HepG2 (cell line): ENCODE data around the gene SEMA4A. TPM values are rescaled to one million over a fixed set of nuclear protein-coding genes. Genes with fewer than 3 reads are reported as not detected.

Source experiments
- ATAC-seq: fragments of 200-7000 bp; cut with Tn5 transposase; 3 replicates; pipeline ENCODE4 v1.9.1; 2020; ENCODE audit warnings: mild to moderate bottlenecking, moderate library complexity
- BruUV-seq: library from RNA; stranded (reverse); fragments of 400-500 nt; replicated peaks from 2 replicates; lab custom pipeline; 2021; lab: Mats Ljungman, UMichigan
- CTCF ChIA-PET: fragments of 300-600 bp; formaldehyde crosslinking; extraction: SDS; loops from one replicate; lab custom pipeline; 2021; ENCODE audit warnings: low total read pairs, inconsistent platforms, low intra/inter-chr PET ratio; lab: Yijun Ruan, JAX
- POLR2A ChIA-PET: fragments of 350-600 bp; sonication (Branson Sonifier 250); formaldehyde crosslinking; loops from one replicate; lab custom pipeline; 2020; ENCODE audit warnings: antibody characterized with exemption, inconsistent platforms; lab: Yijun Ruan, JAX
- DNase-seq: peaks from one replicate; pipeline ENCODE4 v3.0.0-alpha.2; 2015; ENCODE audit warnings: low spot score
- FAIRE-seq: peaks from 3 replicates; lab custom pipeline; 2011; peaks lifted over from hg19 to GRCh38; lab: Jason Lieb, UNC
- H2AFZ ChIP-seq: one replicate; pipeline ENCODE4 v1.6.1; 2011; ENCODE audit warnings: low read length, inconsistent platforms
- H3K27ac ChIP-seq: fragments of 300-600 bp; 3 replicates; pipeline ENCODE4 v1.8.0; 2011; ENCODE audit warnings: mixed run types, mild to moderate bottlenecking, mixed read lengths, low read length, inconsistent platforms; ENCODE audit not compliant: insufficient read depth; ENCODE audit errors: extremely low read length
- H3K27me3 ChIP-seq, 2 experiments: fragments of 200-600 bp in 1 of 2; 2 replicates in 1 of 2; 3 replicates in 1 of 2; pipeline versions ENCODE4 v1.6.0 to v1.8.0; 2011; ENCODE audit warnings: low read length in 2 of 2, mild to moderate bottlenecking in 2 of 2, moderate library complexity in 2 of 2, inconsistent platforms in 1 of 2; ENCODE audit not compliant: insufficient read depth in 2 of 2, control insufficient read depth in 1 of 2
- H3K36me3 ChIP-seq, 2 experiments: fragments of 200-600 bp in 1 of 2; replicated peaks in 1 of 2; 2 replicates in 1 of 2; 3 replicates in 1 of 2; pipeline versions ENCODE4 v1.5.1 to v1.8.0; 2011; ENCODE audit warnings: low read length in 2 of 2, inconsistent platforms in 1 of 2; ENCODE audit not compliant: insufficient read depth in 2 of 2, control insufficient read depth in 1 of 2
- H3K4me1 ChIP-seq: 2 replicates; pipeline ENCODE4 v1.5.1; 2012; ENCODE audit warnings: low read length, inconsistent platforms; ENCODE audit not compliant: insufficient read depth
- H3K4me2 ChIP-seq: 2 replicates; pipeline ENCODE4 v1.6.0; 2011; ENCODE audit warnings: low read depth, low read length, inconsistent platforms
- H3K4me3 ChIP-seq, 3 experiments: fragments of 200-600 bp in 1 of 3; sonication (generic), shearing (Covaris generic) in 1 of 3; replicated peaks in 1 of 3; 2 replicates each; pipeline ENCODE4 v1.5.1; 2011 to 2016; ENCODE audit warnings: low read length in 3 of 3, inconsistent platforms in 2 of 3, low read depth in 2 of 3, mild to moderate bottlenecking in 2 of 3, control low read depth in 1 of 3, mixed read lengths in 1 of 3; ENCODE audit not compliant: insufficient read depth in 1 of 3
- H3K79me2 ChIP-seq: one replicate; pipeline ENCODE4 v1.6.1; 2011; ENCODE audit warnings: low read length, inconsistent platforms; ENCODE audit not compliant: insufficient read depth
- H3K9ac ChIP-seq: 2 replicates; pipeline ENCODE4 v1.6.0; 2011; ENCODE audit warnings: mild to moderate bottlenecking, low read depth, low read length, inconsistent platforms; ENCODE audit not compliant: insufficient read depth
- H3K9me3 ChIP-seq: 2 replicates; pipeline ENCODE4 v1.5.1; 2012; ENCODE audit warnings: mild to moderate bottlenecking, low read length
- H4K20me1 ChIP-seq: 2 replicates; pipeline ENCODE4 v1.6.0; 2011; ENCODE audit warnings: inconsistent platforms, mild to moderate bottlenecking, low read length, moderate library complexity; ENCODE audit not compliant: insufficient read depth
- BORCS8-MEF2B ChIP-seq: sonication (generic); formaldehyde crosslinking; IDR thresholded peaks from 2 replicates; pipeline ENCODE4 v1.8.0; 2022; ENCODE audit warnings: mild to moderate bottlenecking, missing genetic modification reagents
- EP300 ChIP-seq, 3 experiments: sonication (generic) in 1 of 3; formaldehyde crosslinking in 1 of 3; IDR thresholded peaks; 2 replicates each; pipeline versions ENCODE4 v1.5.1 to v1.6.1; 2011 to 2020; ENCODE audit warnings: low read depth in 2 of 3, low read length in 2 of 3, borderline replicate concordance in 1 of 3, improper control_type of control experiment in 1 of 3, mild to moderate bottlenecking in 1 of 3, missing genetic modification reagents in 1 of 3, moderate library complexity in 1 of 3
- FOXC1 ChIP-seq: sonication (generic); formaldehyde crosslinking; IDR thresholded peaks from 2 replicates; pipeline ENCODE4 v1.8.0; 2022; ENCODE audit warnings: mild to moderate bottlenecking, missing genetic modification reagents, borderline replicate concordance
- GFI1 ChIP-seq: sonication (generic); formaldehyde crosslinking; IDR thresholded peaks from 2 replicates; pipeline ENCODE4 v1.5.0; 2020; ENCODE audit warnings: missing genetic modification reagents, mild to moderate bottlenecking, borderline replicate concordance
- RAD21 ChIP-seq: fragments of 450-650 bp; formaldehyde crosslinking; IDR thresholded peaks from 2 replicates; pipeline ENCODE4 v1.5.0; 2020; ENCODE audit warnings: mild to moderate bottlenecking
- SAFB2 ChIP-seq: sonication (generic); formaldehyde crosslinking; IDR thresholded peaks from 2 replicates; pipeline ENCODE4 v1.5.1; 2020; ENCODE audit warnings: missing genetic modification reagents, low read depth, mild to moderate bottlenecking, borderline replicate concordance
- ZNF564 ChIP-seq: sonication (generic); formaldehyde crosslinking; IDR thresholded peaks from 2 replicates; pipeline ENCODE4 v1.8.1; 2023; ENCODE audit warnings: mild to moderate bottlenecking, missing genetic modification reagents
- ZNF577 ChIP-seq: sonication (generic); formaldehyde crosslinking; IDR thresholded peaks from 2 replicates; pipeline ENCODE4 v1.4.0; 2020; ENCODE audit warnings: mild to moderate bottlenecking, low read depth, missing genetic modification reagents, borderline replicate concordance
- ZNF660 ChIP-seq: sonication (generic); formaldehyde crosslinking; IDR thresholded peaks from 2 replicates; pipeline ENCODE4 v1.5.1; 2020; ENCODE audit warnings: mild to moderate bottlenecking, low read depth, missing genetic modification reagents, borderline replicate concordance
- ZNF75D ChIP-seq: sonication (generic); formaldehyde crosslinking; IDR thresholded peaks from 2 replicates; pipeline ENCODE4 v1.8.1; 2023; ENCODE audit warnings: missing genetic modification reagents, mild to moderate bottlenecking, borderline replicate concordance
- ZNF800 ChIP-seq: sonication (generic); formaldehyde crosslinking; IDR thresholded peaks from 2 replicates; pipeline ENCODE4 v1.4.0; 2020; ENCODE audit warnings: missing genetic modification reagents
- WGBS: methylation state at CpG from one replicate; pipeline ENCODE4 v1.1.6; 2017; ENCODE audit warnings: low lambda C conversion rate; 5-methylcytosine and 5-hydroxymethylcytosine counted together
- in situ Hi-C: cut with HindIII; loops from 2 replicates; pipeline ENCODE4 v1.10.0; 2017; ENCODE audit warnings: low pct_unique_long_range_greater_than_20kb; ENCODE audit not compliant: extremely low pct_ligation_motif_present
- intact Hi-C: fragments of 100-400 bp; cut with micrococcal nuclease; formaldehyde crosslinking; loops from one replicate; pipeline ENCODE4 v1.10.0; 2022; ENCODE audit not compliant: unreplicated experiment
- polyA plus RNA-seq, 8 experiments: library from polyadenylated mRNA; depleted of rRNA in 3 of 8; stranded (reverse) in 7 of 8; unstranded in 1 of 8; fragments of >200 nt; fragmentation: Illumina TruSeq in 4 of 8; extraction: Trizol in 4 of 8; gene quantifications; 2 replicates each; pipeline versions ENCODE4 v1.2.1 to v1.2.3, GENCODE V29; 2011 to 2016; ENCODE audit warnings: low read depth in 4 of 8, missing spikeins in 1 of 8, mixed read lengths in 1 of 8; ENCODE audit not compliant: insufficient read depth in 1 of 8
- total RNA-seq, 5 experiments: library from RNA; depleted of rRNA; stranded (reverse); fragments of >200 nt; fragmentation: Illumina TruSeq; extraction: Trizol; gene quantifications; 2 replicates each; pipeline ENCODE4 v1.2.3, GENCODE V29; 2016; ENCODE audit warnings: low read depth in 1 of 5

Gene SEMA4A
- total and polyA plus RNA-seq, 2 of the 13 experiments (the other 11 are each of a cell fraction or from before 2014, with no cell fraction given) = 0.09 to 0.20 TPM

GRCh38 chr1:156204686-156205085, 51.3 kb downstream of the SEMA4A start:
- H3K4me1 ChIP-seq = no peaks in the 10 kb centered on the region
- no peak for ATAC-seq
- TF ChIP-seq BORCS8-MEF2B (CRISPR knock-in tag) = no peak
- no peak for TF ChIP-seq ZNF660 (CRISPR knock-in tag)
- TF ChIP-seq SAFB2 (CRISPR knock-in tag) = no peak
- no peak for TF ChIP-seq RAD21 (CRISPR knock-in tag)
- TF ChIP-seq ZNF564 = no peak
- TF ChIP-seq ZNF800 (CRISPR knock-in tag) = no peak
- no peak for TF ChIP-seq ZNF577 (CRISPR knock-in tag)
- TF ChIP-seq GFI1 = no peak
- no peak for TF ChIP-seq EP300 (IDR thresholded peaks at IDR 0.05; ENCODE audit: low read depth in 2 of 2, low read length in 2 of 2)
- TF ChIP-seq EP300 (CRISPR knock-in tag; IDR thresholded peaks at IDR 0.05; ENCODE audit: borderline replicate concordance) = no peak
- TF ChIP-seq ZNF75D = no peak
- TF ChIP-seq FOXC1 (CRISPR knock-in tag) = no peak
- TF ChIP-seq, all 625 proteins: peak for 0
- no peaks in the 10 kb centered on the region for H4K20me1 ChIP-seq
- no peak overlapping the region for H3K4me2 ChIP-seq
- no peak overlapping the region for H3K4me3 ChIP-seq
- H3K36me3 ChIP-seq = peaks cover 15 to 53% of the 10 kb centered on the region in 2 experiments
- no peaks in the 10 kb centered on the region for H3K79me2 ChIP-seq
- ChIA-PET POLR2A (no interaction called here), CTCF (no interaction called here)
- in situ Hi-C loops = no loop called here
- H3K27ac ChIP-seq = no peak overlapping the region
- 98% methylated on average over 3 of the region's 3 CpGs for WGBS
- FAIRE-seq = no peak
- DNase-seq = no peak
- intact Hi-C loops = loop anchor here (10.0 kb wide), 1 partner anchor 890 kb away; the partner anchor contains the start of gene ETV3L
- H3K27me3 ChIP-seq = no peaks in the 10 kb centered on the region
- H3K9me3 ChIP-seq = no peaks in the 10 kb centered on the region
- no TSS peak for BruUV-seq
- no peak overlapping the region for H2AFZ ChIP-seq
- H3K9ac ChIP-seq = no peak overlapping the region
